ENCODE measurements around the gene DPYSL5. TPM values are rescaled to one million over a fixed set of nuclear protein-coding genes. Genes with fewer than 3 reads are reported as not detected.

Gene DPYSL5
- total and polyA plus RNA-seq, 10 of the 15 experiments (the other 5 are each of a cell fraction or from before 2014, with no cell fraction given): not detected

GRCh38 chr2:26924731-26925099 lies 76.8 kb downstream of the DPYSL5 start:
- Histone ChIP-seq H3K4me2 (ENCODE audit: control insufficient read depth, insufficient read depth) (no peak overlapping the region), H3K27ac (ENCODE audit: control insufficient read depth, insufficient read depth) (no peak overlapping the region), H3K27me3 (replicated peaks in 1 of 2; ENCODE audit: control insufficient read depth in 2 of 2, insufficient read depth in 2 of 2, low read length in 1 of 2) (0 out of 4 replicates have a peak, but pooled peaks cover 0 to 1% of the 10 kb centered on the region in 2 experiments), H3K79me2 (ENCODE audit: control insufficient read depth, insufficient read depth, low read length) (no peaks in the 10 kb centered on the region), H3K36me3 (ENCODE audit: control insufficient read depth in 2 of 2, insufficient read depth in 2 of 2, low read length in 1 of 2) (no peaks in the 10 kb centered on the region), H3K4me3 (no peak overlapping the region), H2AFZ (ENCODE audit: control insufficient read depth, low read depth, low read length) (no peak overlapping the region), H3K9me3 (replicated peaks; ENCODE audit: control insufficient read depth, insufficient read depth, low read length) (no peaks in the 10 kb centered on the region), H3K9ac (ENCODE audit: control insufficient read depth, insufficient read depth, low read length) (no peak overlapping the region), H3K4me1 (ENCODE audit: control insufficient read depth, insufficient read depth, low read length) (no peaks in the 10 kb centered on the region), H4K20me1 (ENCODE audit: control insufficient read depth, insufficient read depth) (no peaks in the 10 kb centered on the region)
- no TSS peak for BruUV-seq (replicated peaks)
- ChIA-PET CTCF (no interaction called here), RAD21 (ENCODE audit: unreplicated experiment) (no interaction called here), POLR2A (no interaction called here), SMC1A (ENCODE audit: uncharacterized antibody, unreplicated experiment) (interaction anchor here (1.5 kb wide), 1 partner anchor 78 kb away, joined by 3 read pairs; no protein-coding TSS in a partner anchor)
- in situ Hi-C loops (cut with MboI): loop anchor here (5.0 kb wide), 1 partner anchor 82 kb away; no protein-coding TSS in a partner anchor
- intact Hi-C loops (cut with micrococcal nuclease; ENCODE audit: unreplicated experiment): no loop called here
- no peak for ATAC-seq
- 39% methylated on average over 14 of the region's 14 CpGs for WGBS (ENCODE audit: insufficient coverage, insufficient replicate concordance, low lambda C conversion rate, missing lambda C conversion rate)
- DNase-seq (ENCODE audit: low read depth, low spot score): no peak
- FAIRE-seq: no peak
- TF ChIP-seq WRNIP1 (IDR thresholded peaks at IDR 0.05; ENCODE audit: borderline replicate concordance, low read depth, low read length) (no peak), PAX8 (IDR thresholded peaks at IDR 0.05) (no peak), HDGF (IDR thresholded peaks at IDR 0.05) (no peak), ASH2L (IDR thresholded peaks at IDR 0.05; ENCODE audit: borderline replicate concordance, low read depth) (no peak), ZBTB4 (CRISPR knock-in tag; IDR thresholded peaks at IDR 0.05) (no peak), STAT1 (conservative IDR thresholded peaks at IDR 0.05) (no peak), KAT2A (conservative IDR thresholded peaks at IDR 0.05; ENCODE audit: control insufficient read depth, low read depth, low read length) (no peak), NR2C1 (IDR thresholded peaks at IDR 0.05) (no peak), SMARCA5 (IDR thresholded peaks at IDR 0.05) (no peak), BHLHE40 (IDR thresholded peaks at IDR 0.05; ENCODE audit: borderline replicate concordance in 1 of 2, low read depth in 2 of 2, low read length in 1 of 2) (no peak)

All from GM12878 (cell line).